GM18511 (cell line): ENCODE data around the gene HAL.

Experiments used
- ATAC-seq: cut with Tn5 transposase; IDR thresholded peaks from one replicate; pipeline ENCODE4 v1.9.1; 2021; ENCODE audit warnings: mild to moderate bottlenecking, moderate library complexity; ENCODE audit not compliant: unreplicated experiment

Gene HAL

DNA sequence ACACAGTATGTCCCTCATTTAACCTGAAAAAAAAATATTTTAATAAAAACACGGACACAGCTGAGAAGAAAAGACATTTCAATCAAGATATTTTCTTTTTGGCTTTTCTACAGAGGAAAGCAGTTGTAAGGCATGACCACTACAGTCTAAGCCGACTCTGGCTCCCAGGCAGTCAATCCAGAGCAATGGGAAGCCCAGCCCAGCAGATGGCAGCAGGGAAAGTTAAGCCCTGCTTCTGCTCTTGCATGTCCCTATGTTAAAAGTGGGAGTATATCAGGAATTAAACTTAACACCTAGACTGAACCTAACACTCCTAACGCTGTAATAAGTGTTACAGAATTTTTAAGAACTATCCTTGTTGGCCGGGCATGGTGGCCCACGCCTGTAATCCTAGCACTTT is 19.5 kb upstream of the HAL start:
- ATAC-seq: no peak

DNA sequence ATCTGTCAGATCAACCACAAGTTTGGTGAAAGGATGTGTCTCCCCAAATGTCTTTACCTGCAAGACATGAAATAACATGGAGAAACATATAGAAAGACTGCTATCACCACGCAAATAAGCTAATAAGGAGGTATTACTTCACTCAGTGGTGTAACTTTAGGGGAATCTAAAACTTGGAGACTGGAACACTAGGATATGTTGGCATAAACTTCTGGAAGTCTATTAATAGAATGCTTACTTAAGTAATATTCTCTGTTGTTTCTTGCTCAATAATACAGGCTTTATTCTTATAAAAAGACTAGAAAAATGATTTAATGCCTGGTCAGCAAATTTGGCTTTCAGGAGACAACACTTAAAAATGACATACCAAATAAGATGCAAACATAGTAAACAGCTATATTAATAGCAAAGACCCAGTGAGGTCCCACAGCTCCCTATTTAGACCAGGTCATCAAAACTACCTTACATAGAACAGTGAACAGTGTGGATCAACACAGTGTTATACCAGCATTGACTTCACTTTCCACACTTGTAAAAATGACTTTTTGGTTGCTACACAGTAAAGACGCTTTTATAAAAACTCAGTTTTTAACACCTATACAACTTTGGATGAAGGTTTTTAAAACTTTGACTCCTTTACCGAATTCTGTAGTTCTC is 18.9 kb upstream of the HAL start:
- no peak for ATAC-seq

DNA sequence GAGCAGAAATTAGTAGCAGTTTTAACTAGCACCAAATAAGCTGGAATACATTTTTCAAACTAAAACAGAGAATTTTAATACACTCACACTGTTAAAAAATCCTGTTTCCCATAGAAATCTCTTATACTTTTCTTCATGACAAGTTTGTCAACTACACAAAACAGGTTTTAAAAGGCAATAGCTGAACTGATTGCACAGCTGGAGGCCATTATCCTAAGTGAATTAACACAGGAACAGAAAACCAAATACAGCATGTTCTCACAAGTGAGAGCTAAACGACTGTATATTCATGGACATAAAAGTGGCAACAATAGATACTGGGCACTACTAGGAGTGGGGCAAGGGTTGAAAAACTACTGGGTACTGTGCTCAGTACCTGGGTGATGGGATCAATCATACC is 11.6 kb upstream of the HAL start:
- ATAC-seq: no peak

DNA sequence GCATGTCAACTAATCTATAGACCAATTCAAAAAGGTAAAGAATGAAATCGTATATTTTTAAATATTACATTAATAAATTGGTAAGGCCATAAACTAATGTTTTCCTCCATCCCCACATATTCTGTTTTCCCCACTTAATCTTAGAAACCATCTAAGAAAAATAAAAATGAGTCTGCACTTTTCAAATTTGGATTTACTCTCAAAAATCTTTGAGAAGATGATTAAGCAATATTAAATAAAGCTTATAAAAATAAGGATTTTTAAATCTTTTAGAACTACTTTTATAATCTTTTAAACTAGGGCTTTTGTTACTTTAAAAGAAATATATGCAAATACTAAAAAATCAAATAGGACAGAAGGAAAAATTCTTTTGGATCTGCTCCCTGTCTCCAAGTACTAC is 10.6 kb upstream of the HAL start:
- no peak for ATAC-seq

DNA sequence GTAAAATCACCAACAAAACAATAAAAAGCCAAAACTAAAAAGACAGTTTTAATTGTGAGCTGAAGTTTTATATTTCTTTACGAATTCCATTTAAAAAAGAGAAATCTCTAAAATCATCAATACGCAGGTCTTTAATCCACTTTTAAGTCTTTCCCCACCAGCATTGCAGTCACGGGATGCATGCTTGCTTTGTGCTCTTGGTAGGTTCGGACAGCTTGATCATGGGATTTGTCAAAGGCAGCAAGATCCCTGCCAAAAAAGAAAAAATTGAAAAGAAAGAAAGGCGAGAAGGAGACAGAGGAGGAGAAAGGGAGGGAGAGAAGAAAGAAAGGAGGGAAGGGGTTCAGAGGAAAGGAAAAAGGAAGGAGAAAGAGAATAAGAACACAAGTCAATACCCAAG is 4.7 kb upstream of the HAL start:
- ATAC-seq: no peak

DNA sequence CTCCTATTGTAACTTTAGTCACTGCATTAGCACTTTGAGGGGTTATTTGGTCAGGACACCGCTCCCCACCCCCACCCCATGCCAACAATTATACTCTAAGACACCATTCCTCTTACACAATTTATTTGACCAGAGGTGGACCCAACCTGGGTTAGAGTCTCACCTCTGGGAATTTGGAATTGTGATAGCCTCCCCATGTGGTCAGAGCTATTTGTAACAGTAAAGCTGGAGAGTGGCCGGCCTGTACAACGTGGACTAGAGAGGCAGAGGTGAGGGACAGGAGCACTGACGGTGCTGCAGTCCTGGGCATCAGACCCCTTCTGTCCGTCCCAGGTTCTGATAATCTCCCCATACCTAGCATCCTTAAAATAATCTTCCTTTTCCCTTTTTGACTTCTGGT is 3.3 kb upstream of the HAL start:
- no peak for ATAC-seq

DNA sequence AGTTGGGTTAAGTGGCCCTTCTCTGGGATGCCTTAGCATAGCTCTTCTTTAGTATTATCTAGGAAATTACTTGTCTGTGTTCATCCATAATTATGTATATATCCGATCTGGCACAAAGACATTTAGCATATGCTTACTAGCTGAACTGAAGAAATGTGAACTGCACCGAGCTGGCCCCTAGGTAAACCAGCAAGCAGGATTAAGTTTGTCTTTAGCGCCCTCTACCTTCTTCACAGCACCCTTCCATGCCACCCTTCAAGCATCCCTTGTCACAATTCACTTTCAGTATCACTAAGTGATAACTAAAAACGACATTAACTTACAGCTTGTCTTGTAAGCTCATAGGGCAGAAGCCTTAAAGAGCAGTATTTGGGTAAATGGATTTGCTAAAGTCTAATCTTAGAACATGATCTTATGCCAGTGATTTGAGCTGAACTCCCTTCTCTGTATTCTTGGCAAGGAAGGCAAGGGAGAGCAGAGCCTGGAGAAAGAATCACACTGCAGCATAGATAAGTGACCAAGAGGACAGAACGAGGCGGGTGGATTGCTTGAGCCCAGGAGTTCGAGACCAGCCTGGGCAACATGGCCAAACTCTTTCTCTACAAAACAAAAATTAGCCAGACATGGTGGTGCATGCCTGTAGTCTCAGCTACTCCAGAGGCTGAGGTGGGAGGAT is 2.6 kb upstream of the HAL start:
- peak; percentile 96 for ATAC-seq

DNA sequence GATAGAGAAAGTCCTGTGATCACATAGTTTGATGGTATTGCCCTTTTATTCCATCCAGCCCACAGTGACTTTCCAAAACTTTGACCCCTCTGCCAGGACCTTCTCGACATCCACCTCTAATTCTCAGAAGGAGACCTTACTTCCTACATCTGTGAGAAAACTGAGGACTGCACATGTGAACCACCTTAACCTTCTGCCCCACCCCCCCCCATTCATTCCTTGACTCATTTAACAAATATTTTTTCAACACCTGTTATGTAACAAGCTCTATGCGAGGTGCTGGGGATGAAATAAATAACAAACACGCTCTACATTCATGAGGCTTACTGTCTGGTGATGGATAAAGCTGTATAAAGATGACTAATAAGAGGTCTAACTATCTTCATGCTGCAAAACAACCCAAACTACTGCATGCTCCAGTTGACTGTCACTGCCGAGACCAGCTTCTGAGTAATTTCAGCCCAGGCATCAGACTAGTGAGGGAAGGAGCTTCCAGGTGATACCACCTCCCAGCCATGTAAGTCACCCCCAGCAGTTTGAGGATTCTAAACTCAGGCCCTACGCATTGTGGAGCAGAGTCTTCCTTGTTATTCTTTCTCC is 1.9 kb upstream of the HAL start:
- no peak for ATAC-seq

DNA sequence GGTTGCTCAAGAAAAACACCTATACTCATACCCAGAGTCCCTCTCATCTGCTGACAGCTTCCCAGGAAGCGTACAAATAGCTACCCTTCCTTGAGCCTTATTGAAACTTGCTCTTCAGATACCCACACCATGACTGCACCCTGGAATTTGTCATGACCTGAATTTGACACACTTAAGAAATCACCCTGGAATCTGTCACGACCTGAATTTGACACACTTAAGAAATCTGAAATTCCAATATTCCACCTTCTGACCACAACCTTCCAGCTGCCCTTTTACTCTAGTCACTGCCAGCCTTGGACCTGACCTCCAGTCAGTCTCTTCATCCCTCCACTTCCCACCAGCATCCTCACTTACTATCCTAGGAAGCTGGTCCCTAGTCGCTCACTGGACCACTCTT is 1.1 kb upstream of the HAL start:
- ATAC-seq: no peak

DNA sequence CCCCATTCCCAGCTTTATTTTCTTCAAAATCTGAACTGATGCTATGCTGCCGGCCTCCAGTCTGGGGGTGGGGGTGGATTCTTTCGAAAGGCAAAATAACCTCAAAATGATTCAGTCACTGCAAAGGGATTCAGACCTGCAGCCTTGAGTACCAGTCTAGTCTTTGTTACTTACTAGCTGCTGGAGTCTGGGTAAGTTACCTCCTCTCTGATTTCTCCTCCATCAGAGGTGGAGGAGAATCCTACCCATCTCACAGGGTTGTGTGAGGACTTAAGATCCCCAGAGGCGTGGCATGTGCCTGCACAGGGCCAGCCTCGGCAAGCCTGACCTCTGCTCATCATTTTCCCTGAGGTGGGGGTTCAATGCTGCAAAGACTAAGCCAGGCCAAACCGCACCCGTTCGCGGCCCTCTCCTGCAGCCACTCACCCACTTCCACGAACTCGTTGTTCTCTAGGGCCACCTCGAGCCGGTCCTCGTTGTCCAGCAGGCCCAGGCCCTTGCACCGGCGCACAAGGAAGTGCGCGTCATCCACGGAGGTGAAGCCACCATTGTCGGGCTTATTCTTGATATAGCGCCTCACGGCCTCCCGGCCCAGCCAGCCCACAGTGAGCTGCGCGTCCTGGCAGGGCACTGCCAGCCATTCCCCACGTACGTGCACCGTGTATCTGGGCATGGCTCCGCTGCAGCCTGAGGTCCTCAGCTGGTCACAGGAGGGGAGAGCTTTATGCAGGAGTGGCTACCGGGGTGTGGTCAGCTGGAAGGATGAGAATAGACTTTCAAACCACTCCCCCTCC is 709 bp downstream of the HAL start:
- ATAC-seq: no peak

DNA sequence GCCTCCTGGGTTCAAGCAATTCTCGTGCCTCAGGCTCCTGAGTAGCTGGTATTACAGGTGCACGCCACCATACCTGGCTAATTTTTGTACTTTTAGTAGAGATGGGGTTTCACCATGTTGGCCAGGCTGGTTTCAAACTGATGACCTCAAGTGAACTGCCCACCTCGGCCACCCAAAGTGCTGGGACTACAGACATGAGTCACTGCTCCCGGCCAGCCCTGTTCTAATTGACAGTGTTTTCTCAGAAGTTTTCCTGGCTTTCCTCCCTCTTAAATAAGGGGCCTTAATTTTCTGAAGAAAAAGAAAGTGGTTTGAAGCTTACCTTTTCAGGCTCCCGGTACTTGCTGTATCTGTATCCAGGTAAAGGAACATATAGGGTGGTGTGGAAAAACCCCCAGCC is 1.7 kb downstream of the HAL start:
- ATAC-seq: no peak

DNA sequence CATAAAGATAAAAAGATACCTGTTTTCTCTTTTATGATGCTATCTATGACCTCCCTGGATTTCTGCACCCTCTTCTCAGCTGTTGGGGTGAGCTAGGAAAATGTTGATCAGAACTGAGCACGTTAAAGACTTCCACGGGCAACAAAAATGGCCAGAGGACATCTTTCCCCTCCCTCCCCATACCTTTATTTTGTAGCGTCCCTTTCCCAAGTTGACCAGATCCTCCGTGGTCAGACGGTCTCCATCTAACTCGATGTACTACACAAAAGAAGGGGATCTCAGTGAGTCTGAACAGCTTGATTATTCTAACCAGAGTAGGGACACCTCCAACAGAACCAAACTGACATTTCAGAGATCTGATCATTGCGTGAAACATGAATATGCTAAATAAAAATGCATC is 2.2 kb downstream of the HAL start:
- ATAC-seq: no peak

DNA sequence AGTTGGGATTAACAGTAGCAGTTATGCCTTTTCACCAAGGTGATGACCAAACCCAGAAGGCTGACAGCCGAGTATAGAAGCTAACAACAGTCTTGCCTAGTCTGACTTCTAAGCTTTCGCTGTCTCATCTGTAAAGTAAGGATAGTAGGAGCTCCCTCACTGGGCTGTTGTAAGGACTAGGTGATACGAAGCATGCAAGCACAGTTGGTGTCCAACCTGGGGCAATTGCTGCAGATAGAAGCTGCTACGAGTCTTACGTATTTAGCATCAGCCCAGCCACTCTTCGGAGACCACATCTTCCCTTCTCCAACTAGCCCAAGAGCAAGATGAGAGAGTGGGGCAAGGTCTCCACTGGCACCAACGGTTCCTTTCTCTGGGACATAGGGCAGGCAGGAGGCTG is 6.0 kb downstream of the HAL start:
- no peak for ATAC-seq

DNA sequence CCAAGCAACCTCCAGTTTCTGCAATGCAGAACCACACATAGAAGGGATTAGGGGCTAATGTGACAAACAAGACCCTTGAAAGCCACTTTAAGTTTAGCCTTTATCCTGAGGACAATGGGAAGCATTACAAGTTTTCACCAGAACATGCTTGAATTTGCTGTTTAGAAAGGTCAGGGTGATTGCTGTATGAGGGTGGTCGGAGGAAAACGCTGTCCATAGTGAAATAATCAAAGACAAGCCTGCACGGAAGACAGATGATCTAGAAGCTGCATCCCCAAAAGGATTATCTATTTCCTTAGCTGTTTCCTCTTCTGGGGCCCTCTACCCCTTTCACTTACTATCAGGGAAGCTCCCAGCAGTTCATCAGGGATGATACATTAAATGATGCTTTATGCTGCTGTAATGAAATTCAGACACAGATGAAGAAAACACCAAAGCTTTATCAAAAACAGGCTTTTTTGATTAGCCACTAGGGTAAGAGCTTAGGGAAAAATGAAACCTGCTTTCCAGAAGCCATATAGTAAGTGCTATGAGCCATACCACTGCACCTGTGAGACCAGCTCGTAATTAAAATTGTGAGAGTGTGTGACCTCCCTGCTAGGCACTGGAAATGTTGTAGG is 6.5 kb downstream of the HAL start:
- ATAC-seq: no peak

DNA sequence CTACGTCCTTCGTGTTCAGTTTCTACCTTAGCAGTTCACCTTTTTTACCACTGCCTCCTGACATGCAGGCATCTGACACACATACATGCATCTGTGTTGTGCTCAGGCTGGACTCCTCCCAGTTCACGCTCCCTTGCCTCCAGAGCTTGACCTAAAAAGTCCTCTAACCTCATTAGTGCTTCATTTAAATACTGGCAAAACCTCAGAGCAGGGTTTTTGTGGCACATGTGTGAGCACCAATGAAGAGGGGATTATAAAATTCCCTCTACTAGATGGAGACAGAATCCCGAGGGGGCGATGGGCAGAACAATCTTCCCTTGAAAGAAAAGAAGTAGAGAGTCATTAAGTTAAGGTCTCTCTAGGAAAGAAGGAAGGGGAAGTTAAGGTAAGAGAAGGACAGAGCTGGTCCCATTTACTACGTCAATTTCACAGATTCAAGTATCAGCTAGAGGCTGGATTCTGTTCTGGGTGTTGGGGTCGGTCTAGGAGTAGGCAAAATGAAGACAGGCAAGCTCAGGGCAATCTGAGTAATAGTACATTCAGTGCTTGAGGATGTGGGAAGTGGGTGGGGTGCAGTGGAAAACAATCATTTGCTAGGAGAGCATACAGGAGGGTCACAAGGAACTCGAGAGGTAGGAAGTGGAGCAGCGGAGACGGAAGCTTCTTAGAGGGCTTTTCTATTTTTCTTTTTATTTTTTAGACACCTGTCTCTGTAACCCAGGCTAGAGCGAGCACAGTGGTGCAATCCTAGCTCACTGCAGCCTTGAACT is 7.5 kb downstream of the HAL start:
- no peak for ATAC-seq

DNA sequence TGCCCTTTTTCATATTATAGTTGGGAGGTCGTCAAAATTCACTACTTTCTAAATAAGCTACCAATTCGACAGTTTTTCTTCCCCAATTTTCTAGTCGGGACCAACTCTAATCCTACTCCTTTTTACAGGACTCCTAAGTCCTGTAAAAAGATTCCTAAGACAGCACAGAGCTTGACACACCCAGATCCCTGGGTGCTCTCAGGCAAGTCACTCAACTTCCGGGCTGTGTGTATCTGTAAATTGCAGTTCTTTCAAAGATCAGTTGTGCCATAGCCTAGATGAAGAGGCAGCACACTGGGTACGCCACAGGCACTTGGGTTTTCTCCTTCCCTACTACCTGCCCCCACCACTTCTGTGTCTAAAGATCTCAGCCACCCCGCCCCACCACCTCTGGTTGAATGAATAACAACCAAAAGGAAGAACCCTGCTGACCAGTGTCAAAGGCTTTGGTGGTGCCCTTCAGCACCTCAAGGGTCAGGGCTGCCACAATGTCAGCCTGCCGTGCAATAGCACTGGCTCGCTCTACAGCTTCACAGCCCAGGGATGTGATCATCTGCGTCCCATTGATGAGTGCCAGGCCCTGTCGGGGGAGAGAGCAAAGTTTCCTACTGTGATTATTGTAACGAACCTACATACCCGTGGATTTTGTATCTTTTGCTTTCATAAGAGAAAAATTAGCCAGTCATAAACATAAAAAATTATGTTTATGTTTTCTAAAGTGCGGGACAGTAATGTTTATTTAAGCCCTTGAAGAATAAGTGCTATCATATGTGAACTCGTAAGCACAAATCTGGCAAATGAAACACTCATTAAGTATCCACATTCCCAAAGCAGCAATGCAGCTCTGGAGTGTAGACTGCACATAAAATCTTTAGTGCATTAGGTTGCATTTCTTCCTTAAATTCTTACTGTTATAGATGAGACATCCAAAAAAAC is 9.2 kb downstream of the HAL start:
- no peak for ATAC-seq

DNA sequence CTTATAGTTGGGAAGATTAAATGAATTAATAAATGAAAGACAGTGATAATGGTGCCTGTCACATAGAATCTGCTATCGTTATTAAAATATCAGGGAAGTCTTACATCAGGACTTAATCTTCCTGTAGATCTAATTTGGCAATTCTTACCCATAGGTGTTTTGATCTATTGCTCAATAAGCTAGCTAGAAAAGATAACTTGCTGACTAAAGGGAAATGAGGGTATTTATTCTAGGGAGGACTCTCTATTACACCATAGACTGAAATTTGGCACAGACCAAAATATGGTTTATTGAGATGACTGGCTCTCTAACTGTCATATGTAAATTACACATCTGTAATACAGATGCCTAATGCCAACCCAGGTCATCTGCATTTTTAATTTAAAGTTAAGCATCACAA is 11.5 kb downstream of the HAL start:
- no peak for ATAC-seq

DNA sequence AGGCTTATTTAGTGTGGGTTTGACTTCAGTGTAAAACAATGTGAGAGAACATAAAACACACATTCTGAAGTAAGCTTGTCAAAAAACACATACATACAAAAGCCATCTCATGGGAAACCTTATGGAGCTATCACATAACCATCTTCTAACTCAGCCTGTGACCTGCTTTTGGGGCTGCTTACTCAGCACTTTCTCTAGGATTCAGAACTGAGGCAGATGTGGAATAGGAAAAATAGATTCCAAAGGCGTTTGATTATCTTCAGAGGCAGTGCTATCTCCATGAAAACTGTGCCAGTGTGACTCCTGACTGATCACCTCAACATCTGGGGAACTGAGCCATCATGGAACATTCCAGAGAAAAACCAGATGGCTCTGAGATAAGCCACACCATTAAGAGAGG is 13.5 kb downstream of the HAL start:
- no peak for ATAC-seq

DNA sequence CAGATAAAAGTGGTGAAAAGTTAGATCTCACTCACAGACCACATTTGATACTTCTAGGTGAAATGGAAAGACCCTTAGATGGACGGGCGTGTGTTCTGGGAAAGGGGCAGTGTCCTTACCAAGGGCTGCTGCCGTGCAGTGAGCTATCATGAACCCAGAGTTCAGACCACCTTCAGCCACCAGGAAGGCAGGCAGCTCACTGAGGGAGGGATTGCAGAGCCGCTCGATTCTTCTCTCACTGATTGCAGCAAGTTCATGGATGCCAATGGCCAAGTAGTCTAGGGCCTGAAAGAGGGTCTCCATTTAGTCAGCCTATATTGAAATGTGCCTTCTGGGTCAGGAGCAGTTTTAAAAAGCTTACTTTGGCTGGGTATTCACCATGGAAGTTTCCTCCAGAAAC is 15.7 kb downstream of the HAL start:
- no peak for ATAC-seq

DNA sequence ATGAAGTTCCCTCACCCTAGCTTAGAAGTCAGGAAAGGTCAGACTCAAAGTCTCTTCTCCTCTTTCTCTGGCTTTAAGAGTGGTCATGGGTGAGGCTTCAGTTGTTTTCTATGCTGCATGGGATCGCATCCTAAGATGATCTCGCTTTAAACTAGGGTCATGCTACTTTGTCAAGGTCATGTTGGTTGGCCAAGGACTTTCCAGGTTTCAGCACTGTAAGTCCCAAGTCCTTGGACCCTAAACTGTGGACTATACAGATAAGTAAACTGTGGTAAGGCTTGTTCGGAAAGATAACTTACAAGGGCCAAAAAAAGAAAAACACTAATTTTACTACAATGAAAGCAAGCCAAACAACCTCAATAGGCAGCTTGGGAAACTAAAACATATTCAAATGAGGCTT is 17.4 kb downstream of the HAL start:
- no peak for ATAC-seq
